Skeletal muscle satellite cell (primary cell): ENCODE data around the gene JAKMIP1.

ENCODE experiments used
- H3K27me3 ChIP-seq: 2 replicates; pipeline ENCODE4 v1.7.0; 2013; ENCODE audit warnings: low read length; ENCODE audit not compliant: control insufficient read depth, insufficient read depth
- H3K36me3 ChIP-seq: 2 replicates; pipeline ENCODE4 v1.7.0; 2013; ENCODE audit warnings: mild to moderate bottlenecking, control low read depth, low read length; ENCODE audit not compliant: insufficient read depth
- H3K4me1 ChIP-seq: 2 replicates; pipeline ENCODE4 v1.7.0; 2013; ENCODE audit warnings: low read length; ENCODE audit not compliant: control insufficient read depth, insufficient read depth
- H3K4me2 ChIP-seq: 2 replicates; pipeline ENCODE4 v1.7.0; 2013; ENCODE audit warnings: mild to moderate bottlenecking, low read length
- H3K4me3 ChIP-seq: 2 replicates; pipeline ENCODE4 v1.7.0; 2013; ENCODE audit warnings: low read length
- H3K9ac ChIP-seq: 2 replicates; pipeline ENCODE4 v1.7.0; 2013; ENCODE audit warnings: mild to moderate bottlenecking, low read depth, low read length, moderate library complexity
- H3K9me3 ChIP-seq: replicated peaks from 2 replicates; pipeline ENCODE4 v1.7.0; 2013; ENCODE audit warnings: mild to moderate bottlenecking, control low read depth, low read length

The JAKMIP1 gene

GRCh38 chr4:6046526-6047129 is 153.7 kb downstream of the JAKMIP1 start:
- Histone ChIP-seq H3K9me3 (peaks cover 3% of the 10 kb centered on the region), H3K36me3 (no peaks in the 10 kb centered on the region), H3K4me1 (no peaks in the 10 kb centered on the region), H3K4me2 (no peak overlapping the region), H3K9ac (no peak overlapping the region), H3K27me3 (peaks cover 4% of the 10 kb centered on the region), H3K4me3 (no peak overlapping the region)

GRCh38 chr4:6044805-6045204 is 155.5 kb downstream of the JAKMIP1 start:
- no peak overlapping the region for H3K4me2 ChIP-seq
- H3K36me3 ChIP-seq: no peaks in the 10 kb centered on the region
- H3K9ac ChIP-seq: no peak overlapping the region
- H3K27me3 ChIP-seq: no peaks in the 10 kb centered on the region
- H3K4me1 ChIP-seq: no peaks in the 10 kb centered on the region
- H3K4me3 ChIP-seq: no peak overlapping the region
- H3K9me3 ChIP-seq: peaks cover 3% of the 10 kb centered on the region

- no peaks in the 10 kb centered on the region for H3K27me3 ChIP-seq
- H3K36me3 ChIP-seq: no peaks in the 10 kb centered on the region
- no peak overlapping the region for H3K4me3 ChIP-seq
- no peak overlapping the region for H3K9ac ChIP-seq
- peaks cover 3% of the 10 kb centered on the region for H3K9me3 ChIP-seq
- H3K4me2 ChIP-seq: no peak overlapping the region
- no peaks in the 10 kb centered on the region for H3K4me1 ChIP-seq
Observed at GRCh38 chr4:6044276-6044675, 156.1 kb downstream of the JAKMIP1 start.

- H3K4me2 ChIP-seq: no peak overlapping the region
- no peaks in the 10 kb centered on the region for H3K27me3 ChIP-seq
- no peak overlapping the region for H3K4me3 ChIP-seq
- peaks cover 3% of the 10 kb centered on the region for H3K9me3 ChIP-seq
- H3K9ac ChIP-seq: no peak overlapping the region
- H3K36me3 ChIP-seq: no peaks in the 10 kb centered on the region
- no peaks in the 10 kb centered on the region for H3K4me1 ChIP-seq
Observed at GRCh38 chr4:6043843-6044242, 156.5 kb downstream of the JAKMIP1 start.

- Histone ChIP-seq H3K4me2 (no peak overlapping the region), H3K27me3 (no peaks in the 10 kb centered on the region), H3K36me3 (no peaks in the 10 kb centered on the region), H3K9ac (no peak overlapping the region), H3K9me3 (peaks cover 3% of the 10 kb centered on the region), H3K4me3 (no peak overlapping the region), H3K4me1 (no peaks in the 10 kb centered on the region)
Observed at GRCh38 chr4:6043188-6043587, 157.2 kb downstream of the JAKMIP1 start.

- no peak overlapping the region for H3K9ac ChIP-seq
- H3K4me3 ChIP-seq: no peak overlapping the region
- no peak overlapping the region for H3K4me2 ChIP-seq
- H3K4me1 ChIP-seq: no peaks in the 10 kb centered on the region
- no peaks in the 10 kb centered on the region for H3K27me3 ChIP-seq
- H3K36me3 ChIP-seq: no peaks in the 10 kb centered on the region
- peaks cover 3% of the 10 kb centered on the region for H3K9me3 ChIP-seq
Observed at GRCh38 chr4:6042293-6043063, 157.9 kb downstream of the JAKMIP1 start.

- Histone ChIP-seq H3K9me3 (peaks cover 3% of the 10 kb centered on the region), H3K27me3 (no peaks in the 10 kb centered on the region), H3K4me3 (no peak overlapping the region)
Observed at GRCh38 chr4:6041800-6042199, 158.5 kb downstream of the JAKMIP1 start.

GRCh38 chr4:6038711-6039110 is 161.6 kb downstream of the JAKMIP1 start:
- Histone ChIP-seq H3K9ac (no peak overlapping the region), H3K4me1 (no peaks in the 10 kb centered on the region), H3K27me3 (no peaks in the 10 kb centered on the region), H3K4me2 (no peak overlapping the region), H3K36me3 (no peaks in the 10 kb centered on the region), H3K4me3 (no peak overlapping the region), H3K9me3 (peaks cover 3% of the 10 kb centered on the region)

More at GRCh38 chr4:6041800-6042199, 158.5 kb downstream of the JAKMIP1 start:
- Histone ChIP-seq H3K4me2 (no peak overlapping the region), H3K36me3 (no peaks in the 10 kb centered on the region), H3K4me1 (no peaks in the 10 kb centered on the region), H3K9ac (no peak overlapping the region)

GRCh38 chr4:6035786-6036185 is 164.6 kb downstream of the JAKMIP1 start:
- Histone ChIP-seq H3K9me3 (no peaks in the 10 kb centered on the region), H3K27me3 (no peaks in the 10 kb centered on the region), H3K4me3 (no peak overlapping the region), H3K36me3 (no peaks in the 10 kb centered on the region), H3K4me2 (no peak overlapping the region), H3K4me1 (no peaks in the 10 kb centered on the region), H3K9ac (no peak overlapping the region)

- H3K9ac ChIP-seq: no peak overlapping the region
- H3K9me3 ChIP-seq: no peaks in the 10 kb centered on the region
- no peaks in the 10 kb centered on the region for H3K36me3 ChIP-seq
- no peaks in the 10 kb centered on the region for H3K27me3 ChIP-seq
- no peak overlapping the region for H3K4me2 ChIP-seq
- H3K4me3 ChIP-seq: no peak overlapping the region
- no peaks in the 10 kb centered on the region for H3K4me1 ChIP-seq
Observed at GRCh38 chr4:6033381-6033780, 167.0 kb downstream of the JAKMIP1 start.

- Histone ChIP-seq H3K4me3 (no peak overlapping the region), H3K9ac (no peak overlapping the region), H3K36me3 (no peaks in the 10 kb centered on the region), H3K9me3 (no peaks in the 10 kb centered on the region), H3K4me2 (no peak overlapping the region), H3K4me1 (no peaks in the 10 kb centered on the region), H3K27me3 (no peaks in the 10 kb centered on the region)
Observed at GRCh38 chr4:6032249-6033244, 167.8 kb downstream of the JAKMIP1 start.
